ENCODE data around the gene CYSTM1.

DNA sequence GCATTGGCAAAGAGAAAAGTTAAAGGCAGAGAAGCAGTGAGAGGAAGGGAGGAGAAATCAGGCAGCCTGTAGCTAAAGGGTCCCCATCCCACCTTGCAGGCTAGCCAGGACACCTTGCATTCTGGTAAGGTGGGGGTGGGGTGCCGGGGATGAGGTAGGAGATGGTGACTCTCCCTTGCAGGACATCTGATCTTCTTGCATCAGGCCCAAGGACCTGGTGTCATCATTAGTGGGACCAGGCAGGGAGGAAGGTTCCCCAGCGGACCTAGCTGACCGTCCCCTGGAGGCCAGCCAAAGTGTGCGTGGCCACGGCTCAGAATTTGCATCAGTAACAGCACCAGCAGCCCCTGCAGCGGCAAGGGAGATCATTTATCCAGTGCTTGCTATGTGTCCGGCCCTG, 21.7 kb upstream of the CYSTM1 start:
- TF ChIP-seq, protein P1, sequence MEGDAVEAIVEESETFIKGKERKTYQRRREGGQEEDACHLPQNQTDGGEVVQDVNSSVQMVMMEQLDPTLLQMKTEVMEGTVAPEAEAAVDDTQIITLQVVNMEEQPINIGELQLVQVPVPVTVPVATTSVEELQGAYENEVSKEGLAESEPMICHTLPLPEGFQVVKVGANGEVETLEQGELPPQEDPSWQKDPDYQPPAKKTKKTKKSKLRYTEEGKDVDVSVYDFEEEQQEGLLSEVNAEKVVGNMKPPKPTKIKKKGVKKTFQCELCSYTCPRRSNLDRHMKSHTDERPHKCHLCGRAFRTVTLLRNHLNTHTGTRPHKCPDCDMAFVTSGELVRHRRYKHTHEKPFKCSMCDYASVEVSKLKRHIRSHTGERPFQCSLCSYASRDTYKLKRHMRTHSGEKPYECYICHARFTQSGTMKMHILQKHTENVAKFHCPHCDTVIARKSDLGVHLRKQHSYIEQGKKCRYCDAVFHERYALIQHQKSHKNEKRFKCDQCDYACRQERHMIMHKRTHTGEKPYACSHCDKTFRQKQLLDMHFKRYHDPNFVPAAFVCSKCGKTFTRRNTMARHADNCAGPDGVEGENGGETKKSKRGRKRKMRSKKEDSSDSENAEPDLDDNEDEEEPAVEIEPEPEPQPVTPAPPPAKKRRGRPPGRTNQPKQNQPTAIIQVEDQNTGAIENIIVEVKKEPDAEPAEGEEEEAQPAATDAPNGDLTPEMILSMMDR (IDR thresholded peaks at IDR 0.05), result no peak
- TF ChIP-seq POLR2A (IDR thresholded peaks at IDR 0.05), result no peak
